Esophagus squamous epithelium (tissue), 4 donors: Measurements from ENCODE around the gene ANGPT4.

ENCODE experiments used
- CTCF ChIP-seq, 6 experiments: fragments of 450-650 bp in 4 of 6; fragments of 200-600 bp in 2 of 6; sonication (generic) in 2 of 6; IDR thresholded peaks; one replicate each; pipeline ENCODE4 v1.5.1; 2016 to 2019; ENCODE audit warnings: antibody characterized with exemption in 6 of 6, mild to moderate bottlenecking in 4 of 6, moderate library complexity in 4 of 6
- POLR2A ChIP-seq, 4 donors: fragments of 450-650 bp; IDR thresholded peaks; one replicate each; pipeline ENCODE4 v1.6.1; 2017; ENCODE audit warnings: antibody characterized with exemption in 4 of 4, mild to moderate bottlenecking in 4 of 4, moderate library complexity in 3 of 4

- TF ChIP-seq POLR2A (IDR thresholded peaks at IDR 0.05) (no peak), CTCF (IDR thresholded peaks at IDR 0.05) (no peak)
Measured at GRCh38 chr20:889106-889505, 27.0 kb downstream of the ANGPT4 start.
